Fibroblast of skin of left quadriceps (primary cell): ENCODE data around the gene ZXDA.
"Not testable (repeated sequence)": the region's sequence is repeated elsewhere in the genome, so short reads cannot be mapped to it uniquely, and the experiment has no call there.

Source experiments
- DNase-seq, 2 experiments: peaks; one replicate each; pipeline ENCODE4 v3.0.0-alpha.2; 2013; ENCODE audit warnings: low read depth in 2 of 2

ZXDA gene, protein sequence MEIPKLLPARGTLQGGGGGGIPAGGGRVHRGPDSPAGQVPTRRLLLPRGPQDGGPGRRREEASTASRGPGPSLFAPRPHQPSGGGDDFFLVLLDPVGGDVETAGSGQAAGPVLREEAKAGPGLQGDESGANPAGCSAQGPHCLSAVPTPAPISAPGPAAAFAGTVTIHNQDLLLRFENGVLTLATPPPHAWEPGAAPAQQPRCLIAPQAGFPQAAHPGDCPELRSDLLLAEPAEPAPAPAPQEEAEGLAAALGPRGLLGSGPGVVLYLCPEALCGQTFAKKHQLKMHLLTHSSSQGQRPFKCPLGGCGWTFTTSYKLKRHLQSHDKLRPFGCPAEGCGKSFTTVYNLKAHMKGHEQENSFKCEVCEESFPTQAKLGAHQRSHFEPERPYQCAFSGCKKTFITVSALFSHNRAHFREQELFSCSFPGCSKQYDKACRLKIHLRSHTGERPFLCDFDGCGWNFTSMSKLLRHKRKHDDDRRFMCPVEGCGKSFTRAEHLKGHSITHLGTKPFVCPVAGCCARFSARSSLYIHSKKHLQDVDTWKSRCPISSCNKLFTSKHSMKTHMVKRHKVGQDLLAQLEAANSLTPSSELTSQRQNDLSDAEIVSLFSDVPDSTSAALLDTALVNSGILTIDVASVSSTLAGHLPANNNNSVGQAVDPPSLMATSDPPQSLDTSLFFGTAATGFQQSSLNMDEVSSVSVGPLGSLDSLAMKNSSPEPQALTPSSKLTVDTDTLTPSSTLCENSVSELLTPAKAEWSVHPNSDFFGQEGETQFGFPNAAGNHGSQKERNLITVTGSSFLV

DNA sequence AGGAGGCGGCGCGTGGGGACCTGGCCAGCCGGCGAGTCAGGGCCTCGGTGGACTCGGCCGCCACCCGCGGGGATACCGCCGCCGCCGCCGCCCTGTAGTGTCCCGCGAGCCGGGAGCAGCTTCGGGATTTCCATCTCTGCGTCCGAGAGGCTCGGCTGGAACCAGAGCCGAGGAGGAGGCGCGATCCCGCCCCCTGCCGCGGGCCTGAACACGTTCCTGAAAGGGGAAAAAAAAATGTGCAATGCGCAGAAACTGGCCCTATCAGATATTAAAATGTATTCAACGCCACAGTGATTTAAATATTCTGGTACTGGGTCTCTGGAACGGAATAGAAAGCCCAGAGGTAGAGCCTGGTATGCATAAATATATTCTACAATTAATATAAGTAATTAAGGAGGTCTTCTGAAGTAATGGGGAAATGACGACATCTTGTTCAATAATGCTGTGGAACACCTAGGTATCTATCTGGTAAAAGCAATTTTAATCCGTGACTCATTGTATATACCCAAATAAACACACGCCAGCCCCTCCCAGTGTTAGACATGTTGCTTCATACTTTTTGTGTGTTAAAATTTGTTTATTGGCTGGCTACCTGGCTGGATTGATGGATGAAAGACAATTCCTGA is at the start of gene ZXDA:
ZXDA (minus strand) TSS at position 172 of the 626 bp plus-strand sequence; CDS start at position 134, 38 bp downstream.
- DNase-seq = not testable (repeated sequence)

DNA sequence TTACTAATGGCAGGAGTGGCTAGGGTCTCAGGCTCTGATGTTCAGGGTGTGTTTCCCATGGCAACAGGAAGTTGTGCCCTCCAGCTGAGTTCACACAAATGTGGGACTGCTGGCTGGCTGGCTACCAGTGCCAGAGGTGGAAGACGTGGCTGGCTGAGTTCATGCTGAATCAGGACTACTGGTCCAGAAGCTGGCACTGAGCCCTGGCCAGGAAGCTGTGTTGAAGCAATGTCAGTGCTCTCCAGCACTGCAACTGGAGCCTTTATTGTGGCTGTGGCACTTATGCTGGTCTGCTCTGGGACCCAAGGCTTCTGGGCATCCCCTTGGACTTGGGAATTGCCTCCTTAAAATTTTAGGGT is 42.0 kb upstream of the ZXDA start:
- DNase-seq = no peak

DNA sequence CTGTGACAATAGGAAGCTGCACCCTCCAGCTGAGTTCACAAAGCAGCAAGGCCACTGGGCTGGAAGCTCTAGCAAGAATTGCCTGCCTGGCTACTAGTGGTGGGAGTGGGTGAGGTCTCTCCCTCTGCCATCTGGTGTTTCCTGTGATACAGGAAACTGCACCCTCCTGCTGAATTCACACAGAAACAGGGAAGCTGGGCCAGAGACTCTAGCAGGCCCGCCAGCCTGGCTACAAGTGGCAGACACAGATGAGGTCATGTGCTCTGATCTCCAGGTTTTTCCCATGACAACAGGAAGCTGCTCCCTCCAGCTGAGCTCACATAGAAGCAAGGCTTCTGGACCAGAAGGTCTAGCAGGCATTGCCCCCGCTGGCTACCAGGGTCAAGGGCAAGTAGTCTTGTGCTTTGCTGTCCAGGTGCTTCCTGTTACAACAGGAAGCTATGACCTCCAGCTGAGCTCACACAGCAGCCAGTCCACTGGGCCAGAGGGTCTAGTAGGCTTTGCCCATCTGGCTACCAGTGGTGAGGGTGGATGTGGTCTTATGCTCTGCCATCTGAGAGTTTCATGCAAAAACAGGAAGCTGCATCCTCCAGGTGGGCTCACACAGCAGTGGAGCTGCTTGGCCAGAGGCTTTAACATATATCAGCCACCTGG is 41.5 kb upstream of the ZXDA start:
- no peak for DNase-seq

DNA sequence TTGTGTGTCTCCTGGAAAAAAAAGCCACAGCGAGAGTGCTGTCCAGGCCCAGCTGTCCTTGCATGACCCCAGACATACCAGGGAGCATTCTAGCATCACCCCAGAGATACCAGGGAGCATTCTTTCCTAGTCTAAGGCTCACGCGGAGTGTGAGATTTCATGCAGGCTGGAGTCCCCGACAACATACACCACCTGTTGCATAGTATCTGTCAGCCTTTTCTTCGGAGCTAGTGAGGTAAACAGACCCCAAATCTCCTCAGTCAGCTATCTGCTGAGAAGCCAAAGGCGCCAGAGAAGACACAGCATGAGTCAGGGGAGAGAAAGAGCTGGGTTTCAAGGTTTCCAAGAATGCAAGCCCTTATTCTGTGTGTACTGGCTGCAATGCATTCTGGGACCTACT is 23.1 kb upstream of the ZXDA start:
- no peak for DNase-seq

DNA sequence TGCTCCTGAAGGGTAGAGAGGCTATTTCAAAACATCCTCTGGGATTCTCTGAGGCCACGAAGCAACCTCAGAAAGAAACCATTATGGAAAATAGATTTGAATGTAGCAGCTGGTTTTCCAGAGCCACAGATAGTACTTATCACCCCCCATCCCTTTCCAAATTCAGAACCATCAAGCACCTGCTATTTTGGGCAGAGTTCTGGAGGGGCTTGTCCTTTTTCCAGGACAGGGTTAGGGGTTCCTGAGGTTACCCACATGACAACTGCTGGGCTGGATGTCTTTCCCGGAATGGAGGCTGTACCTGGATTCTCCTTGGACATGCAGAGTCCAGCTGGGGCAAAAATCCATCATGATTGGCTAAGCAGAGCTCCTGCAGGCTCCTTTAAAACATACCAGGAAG is 22.0 kb upstream of the ZXDA start:
- no peak for DNase-seq

DNA sequence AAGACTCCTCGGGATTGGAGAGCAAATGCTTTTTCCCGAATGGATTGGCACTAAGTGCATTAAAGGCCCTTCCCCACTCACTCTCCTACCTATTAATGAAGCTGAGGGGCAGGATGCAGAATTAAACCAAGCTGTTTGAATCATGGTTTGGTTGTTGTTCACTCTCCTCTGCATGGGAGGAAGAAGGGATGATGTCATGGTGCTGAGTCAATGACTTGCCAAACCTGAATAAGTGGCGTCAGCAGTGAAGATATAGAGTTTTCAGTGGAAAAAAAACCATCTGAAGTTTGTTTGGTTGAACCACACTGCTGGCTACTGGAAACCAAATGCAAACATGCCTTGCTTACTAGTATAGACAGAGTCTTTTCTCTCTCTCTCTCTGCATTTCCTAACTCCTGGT is 19.8 kb upstream of the ZXDA start:
- DNase-seq = no peak

DNA sequence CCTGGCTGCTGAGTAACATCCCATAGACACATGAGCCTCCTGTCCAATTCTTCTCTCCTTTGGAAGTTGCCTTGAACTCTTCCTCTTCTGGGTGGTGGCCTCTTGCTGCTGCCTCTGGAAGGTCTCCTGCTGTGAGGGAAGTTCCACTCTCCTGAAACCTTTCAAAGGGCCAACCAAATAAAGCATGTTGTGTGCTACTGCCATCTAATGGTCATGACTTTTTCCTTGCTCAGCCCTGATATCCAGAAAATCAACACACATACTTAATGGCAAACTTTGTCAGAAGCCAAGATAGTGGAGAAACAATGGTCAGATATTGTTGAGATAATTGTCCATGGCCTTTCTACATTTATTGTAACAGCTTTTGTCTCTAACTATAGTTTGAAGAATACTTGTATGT is 19.1 kb upstream of the ZXDA start:
- no peak for DNase-seq

DNA sequence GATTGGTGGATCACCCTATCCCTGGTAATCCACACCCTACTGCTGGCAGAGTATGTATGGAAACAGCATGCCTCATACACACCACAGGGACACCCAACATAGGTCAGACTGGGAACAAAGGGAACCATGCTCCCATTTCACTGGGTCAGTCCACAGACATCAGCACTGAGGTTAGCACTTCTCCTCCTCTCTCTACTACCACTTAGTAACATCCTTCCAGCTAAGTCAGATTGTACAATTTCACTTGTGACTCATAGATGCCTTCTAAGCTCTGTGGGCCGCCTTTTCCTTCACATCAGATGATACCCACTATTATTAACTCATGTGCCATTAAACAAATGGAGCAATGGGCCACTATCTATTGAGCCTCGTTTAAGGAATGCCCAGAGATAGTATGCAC is 15.5 kb upstream of the ZXDA start:
- no peak for DNase-seq

DNA sequence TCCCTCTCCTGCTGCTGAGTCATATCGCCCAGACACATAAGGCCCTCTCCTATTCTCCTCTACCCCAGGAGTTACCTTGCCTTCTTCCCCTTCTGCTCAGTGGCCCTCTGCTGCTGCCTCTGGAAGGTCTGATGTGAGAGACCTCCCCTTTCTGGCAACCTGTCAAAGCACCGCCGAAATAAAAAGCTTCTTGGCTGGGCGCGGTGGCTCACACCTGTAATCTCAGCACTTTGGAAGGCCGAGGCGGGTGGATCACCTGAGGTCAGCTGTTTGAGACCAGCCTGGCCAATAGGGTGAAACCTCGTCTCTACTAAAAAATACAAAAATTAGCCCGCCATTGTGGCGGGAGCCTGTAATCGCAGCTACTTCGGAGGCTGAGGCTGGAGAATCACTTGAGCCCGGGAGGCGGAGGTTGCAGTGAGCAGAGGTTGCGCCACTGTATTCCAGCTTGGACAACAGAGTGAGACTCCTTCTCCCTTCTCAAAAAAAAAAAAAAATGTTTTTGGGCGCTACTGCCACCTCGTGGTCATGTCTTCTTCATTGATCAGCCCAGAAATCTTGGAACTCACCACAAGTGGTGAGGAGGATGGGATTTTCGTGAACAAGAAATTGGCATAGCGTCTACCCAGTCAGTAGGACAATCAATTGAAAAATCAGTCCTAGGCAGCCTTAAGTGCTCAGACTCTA is 8.6 kb upstream of the ZXDA start:
- no peak for DNase-seq

DNA sequence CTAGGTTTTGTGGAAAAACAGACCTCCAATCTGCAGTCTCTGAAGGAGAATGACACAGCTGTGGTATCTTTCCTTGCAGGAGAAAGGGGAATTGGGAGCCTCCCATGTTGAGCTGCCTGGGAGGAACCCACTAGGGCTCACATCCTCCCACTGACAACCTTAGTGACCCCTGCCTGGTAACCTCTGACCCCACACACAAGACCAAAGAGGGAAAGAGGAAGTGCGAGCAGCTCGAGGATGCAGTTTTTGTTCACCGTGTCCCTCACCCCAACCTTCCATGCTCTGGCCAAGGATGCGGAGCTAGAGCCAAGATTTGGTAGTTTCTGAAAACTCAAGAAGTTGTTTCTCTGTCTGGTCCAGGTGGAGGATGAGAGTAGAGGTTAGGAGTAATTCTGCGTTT is 5.4 kb upstream of the ZXDA start:
- DNase-seq = no peak

DNA sequence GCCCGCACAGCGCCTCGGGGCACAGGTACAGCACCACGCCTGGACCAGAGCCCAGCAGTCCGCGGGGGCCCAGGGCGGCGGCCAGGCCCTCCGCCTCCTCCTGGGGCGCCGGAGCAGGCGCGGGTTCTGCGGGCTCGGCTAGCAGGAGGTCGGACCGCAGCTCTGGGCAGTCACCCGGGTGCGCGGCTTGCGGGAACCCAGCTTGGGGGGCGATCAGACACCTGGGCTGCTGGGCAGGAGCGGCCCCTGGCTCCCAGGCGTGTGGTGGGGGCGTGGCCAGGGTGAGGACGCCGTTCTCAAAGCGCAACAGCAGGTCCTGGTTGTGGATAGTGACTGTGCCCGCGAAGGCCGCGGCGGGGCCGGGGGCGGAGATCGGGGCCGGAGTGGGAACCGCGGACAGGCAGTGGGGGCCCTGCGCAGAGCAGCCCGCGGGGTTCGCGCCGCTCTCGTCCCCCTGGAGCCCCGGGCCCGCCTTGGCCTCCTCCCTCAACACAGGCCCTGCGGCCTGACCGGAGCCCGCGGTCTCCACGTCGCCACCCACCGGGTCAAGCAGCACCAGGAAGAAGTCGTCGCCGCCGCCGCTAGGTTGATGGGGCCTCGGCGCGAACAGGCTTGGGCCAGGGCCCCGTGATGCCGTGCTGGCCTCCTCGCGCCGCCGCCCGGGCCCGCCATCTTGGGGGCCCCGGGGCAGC is 517 bp downstream of the ZXDA start:
- not testable (repeated sequence) for DNase-seq

DNA sequence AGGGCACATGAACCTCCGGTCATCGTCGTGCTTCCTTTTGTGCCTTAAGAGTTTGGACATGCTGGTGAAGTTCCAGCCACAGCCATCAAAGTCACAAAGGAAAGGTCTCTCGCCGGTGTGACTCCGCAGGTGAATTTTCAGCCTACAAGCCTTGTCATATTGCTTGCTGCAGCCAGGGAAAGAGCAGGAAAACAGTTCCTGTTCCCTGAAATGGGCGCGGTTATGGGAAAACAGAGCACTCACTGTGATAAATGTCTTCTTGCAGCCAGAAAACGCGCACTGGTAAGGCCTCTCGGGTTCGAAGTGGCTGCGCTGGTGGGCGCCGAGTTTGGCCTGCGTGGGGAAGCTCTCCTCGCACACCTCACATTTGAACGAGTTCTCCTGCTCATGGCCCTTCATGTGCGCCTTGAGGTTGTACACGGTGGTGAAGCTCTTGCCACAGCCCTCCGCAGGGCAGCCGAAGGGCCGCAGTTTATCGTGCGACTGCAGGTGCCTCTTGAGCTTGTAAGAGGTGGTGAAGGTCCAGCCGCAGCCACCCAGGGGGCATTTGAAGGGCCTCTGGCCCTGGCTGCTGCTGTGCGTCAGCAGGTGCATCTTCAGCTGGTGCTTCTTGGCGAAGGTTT is 1.2 kb downstream of the ZXDA start:
- DNase-seq = not testable (repeated sequence)

DNA sequence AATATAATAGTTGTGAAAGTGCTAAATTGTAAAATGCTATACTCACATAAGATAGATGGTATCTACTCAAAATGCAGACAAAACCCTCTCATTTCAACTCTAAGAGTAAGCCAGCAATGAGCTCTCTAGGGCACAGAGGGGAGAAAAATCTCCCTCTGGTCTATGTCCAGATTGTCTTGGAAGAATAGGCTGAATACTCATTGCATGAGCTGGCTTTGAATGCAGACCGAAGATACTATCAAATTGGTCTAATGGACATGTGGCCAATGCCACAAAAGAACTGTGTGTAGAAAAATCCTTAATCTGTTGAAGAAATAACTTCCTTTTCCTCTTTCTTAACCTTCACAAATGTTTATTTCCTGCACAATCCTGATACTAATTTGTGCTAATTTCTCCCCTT is 3.5 kb downstream of the ZXDA start:
- DNase-seq = peak in 1 of 2 experiments; percentile 11

DNA sequence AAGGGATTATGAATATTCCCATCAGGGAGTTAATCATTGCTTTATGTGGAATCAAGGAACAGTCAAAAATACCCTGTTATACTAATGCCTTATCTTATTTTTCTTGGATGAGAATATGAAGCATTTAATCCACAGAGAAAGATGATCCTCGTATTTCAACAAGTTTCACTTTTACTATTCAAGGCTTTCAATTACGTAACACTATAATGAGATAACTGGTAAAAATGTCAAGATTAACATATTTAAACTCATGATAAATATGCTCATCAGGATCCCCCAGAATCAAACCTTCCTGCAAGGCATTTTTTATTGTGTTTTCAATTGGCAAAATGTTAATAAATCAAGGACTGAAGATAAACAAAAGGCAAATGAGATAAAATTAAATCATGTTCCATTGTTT is 5.1 kb downstream of the ZXDA start:
- no peak for DNase-seq

DNA sequence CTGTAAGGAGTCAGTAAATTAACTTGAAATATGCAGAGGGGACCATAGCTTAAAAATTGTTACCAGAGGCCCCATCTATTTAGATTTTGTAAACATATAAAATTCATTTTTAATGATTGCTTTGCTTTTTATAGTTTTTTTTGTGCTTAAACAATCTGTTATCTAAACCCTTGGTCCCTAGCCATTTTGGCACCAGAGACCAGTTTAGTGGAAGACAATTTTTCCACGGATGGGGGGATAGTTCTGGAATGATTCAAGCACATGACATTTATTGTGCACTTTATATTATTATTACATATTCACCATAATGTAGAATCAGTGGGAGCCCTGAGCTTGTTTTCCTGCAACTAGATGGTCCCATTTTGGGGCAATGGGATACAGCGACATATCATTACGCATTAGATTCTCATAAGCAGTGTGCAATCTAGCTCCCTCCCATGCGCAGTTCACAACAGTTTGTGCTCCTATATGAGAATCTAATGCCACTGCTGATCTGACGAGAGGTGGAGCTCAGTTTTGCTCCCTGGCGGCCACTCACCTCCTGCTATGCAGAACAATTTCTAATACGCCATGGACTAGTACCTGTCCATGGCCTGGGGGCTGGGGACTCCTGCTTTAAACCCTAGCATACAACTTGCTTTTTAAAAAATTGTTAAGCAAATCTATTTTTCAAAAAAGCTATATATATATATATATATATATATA is 5.9 kb downstream of the ZXDA start:
- DNase-seq = no peak

DNA sequence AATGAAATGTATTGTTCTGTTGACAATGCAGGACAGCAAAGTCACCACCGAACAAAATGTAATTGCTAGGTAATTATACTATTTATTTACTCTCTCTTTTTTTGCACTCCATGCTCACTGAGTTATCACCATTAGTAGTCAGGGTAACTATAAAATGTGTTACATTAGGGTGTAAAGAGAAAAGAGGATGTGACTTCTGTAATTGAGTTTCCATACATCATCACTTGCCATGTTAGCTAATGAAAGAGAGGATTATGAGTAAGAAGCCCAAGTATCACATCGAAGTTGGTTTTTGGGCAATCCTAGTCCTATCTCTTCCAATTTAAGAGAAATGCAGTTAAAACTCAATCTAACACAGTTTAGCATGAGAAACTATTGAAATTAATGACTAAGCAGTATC is 7.6 kb downstream of the ZXDA start:
- DNase-seq = no peak

DNA sequence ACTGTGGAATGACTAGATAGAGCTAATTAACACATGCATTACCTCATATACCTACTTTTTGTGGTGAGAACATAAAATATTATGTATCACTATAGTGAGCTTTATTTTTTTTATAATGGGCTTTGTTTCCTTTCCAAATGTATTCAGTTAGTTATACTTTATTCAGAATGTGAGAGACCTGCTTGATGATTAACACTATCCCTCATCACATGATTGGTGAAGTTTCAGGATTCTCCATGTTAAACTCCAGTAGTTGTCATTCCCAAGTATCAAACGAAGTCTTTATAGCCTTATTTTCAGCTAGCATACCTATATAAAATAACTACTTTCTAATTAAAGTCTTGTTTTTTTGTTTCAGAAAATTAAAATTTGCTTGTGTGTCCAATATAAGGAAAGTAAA is 8.8 kb downstream of the ZXDA start:
- no peak for DNase-seq

DNA sequence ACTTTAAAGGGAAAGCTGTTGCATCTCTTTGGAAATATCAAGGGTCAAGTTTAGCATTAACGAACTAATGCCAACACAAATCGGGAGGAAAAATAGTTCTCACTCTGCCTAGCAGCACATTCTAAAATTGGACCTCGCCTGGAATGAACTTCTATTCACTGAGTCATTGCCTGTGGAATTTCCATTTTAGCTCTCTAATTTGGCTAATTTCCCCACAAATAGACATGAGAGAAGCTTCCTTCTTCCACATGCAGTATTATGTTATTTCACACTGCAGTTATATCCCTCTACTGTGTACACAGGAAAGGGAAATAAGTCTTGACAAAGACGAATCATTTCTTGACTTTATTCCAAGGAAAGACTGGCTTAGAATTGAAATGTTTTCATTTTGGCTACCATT is 9.3 kb downstream of the ZXDA start:
- peak; percentile 18 to 21 for DNase-seq

DNA sequence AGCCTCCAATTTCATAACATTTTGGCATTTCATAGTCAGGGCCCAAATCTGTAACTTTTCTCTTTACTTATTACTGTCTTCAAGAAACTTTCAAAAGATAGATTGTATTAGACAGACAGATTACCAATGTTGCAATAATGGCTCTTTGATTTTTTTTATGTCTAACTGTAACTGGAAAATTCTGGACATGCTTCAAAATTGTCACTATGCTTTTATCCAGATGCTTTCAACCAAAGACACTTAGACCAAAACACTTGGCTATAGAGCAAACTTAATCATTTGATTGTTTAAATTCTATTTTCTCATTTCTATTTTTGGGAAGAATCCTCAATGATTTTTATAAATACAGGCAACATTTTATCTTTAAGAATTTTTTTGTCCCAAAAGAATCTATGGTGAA is 10.4 kb downstream of the ZXDA start:
- no peak for DNase-seq

DNA sequence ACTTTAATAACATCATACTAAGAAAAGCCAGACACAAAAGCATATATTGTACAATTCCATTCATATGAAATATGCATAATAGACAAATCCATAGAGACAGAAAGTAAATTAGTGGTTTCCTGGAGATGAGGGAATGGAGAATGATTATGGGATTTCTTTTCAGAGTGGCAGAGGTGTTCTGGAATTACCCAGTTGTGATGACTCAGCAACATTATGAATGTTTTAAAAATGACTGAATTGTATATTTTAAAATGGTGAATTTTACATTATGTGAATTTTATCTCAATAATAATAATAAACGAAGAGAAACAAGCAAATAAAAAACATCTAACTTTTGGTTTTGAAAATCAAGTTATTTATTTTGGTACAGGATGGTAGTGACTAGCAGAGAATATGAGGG is 11.2 kb downstream of the ZXDA start:
- no peak for DNase-seq
